ENCODE measurements around the gene NUP153.

DNA sequence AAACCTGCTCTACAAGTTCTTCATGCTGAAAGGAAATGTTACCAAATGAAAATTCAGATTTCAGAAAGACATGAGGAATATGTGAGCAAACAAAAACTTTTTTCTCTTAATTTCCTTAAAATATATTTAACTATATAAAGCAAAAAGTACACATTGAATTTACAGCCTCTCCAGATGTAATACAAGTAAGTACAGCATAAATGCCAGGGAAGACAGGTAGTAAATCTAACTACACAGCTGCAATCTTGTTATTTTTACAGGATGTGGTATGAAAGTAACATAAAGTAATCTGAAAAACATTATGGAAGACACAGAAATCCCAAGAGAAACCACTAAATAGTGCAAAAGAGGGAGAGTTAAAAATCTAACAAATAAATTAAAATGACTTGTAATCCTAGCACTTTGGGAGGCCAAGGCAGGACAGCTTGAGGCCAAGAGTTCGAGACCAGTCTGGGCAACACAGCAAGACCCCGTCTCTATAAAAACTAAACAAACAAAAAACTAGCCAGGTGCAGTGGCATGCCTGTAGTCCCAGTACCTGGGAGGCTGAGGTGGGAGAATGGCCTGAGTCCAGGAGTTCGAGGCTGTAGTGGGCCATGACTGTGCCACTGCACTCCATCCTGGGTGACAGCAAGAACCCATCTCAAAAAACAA is 55.9 kb downstream of the NUP153 start:
- TF ChIP-seq POLR2AphosphoS5 (IDR thresholded peaks at IDR 0.05) (no peak), EP300 (IDR thresholded peaks at IDR 0.05) (no peak), POLR2A (IDR thresholded peaks at IDR 0.05) (no peak)
- TF ChIP-seq, protein P1, sequence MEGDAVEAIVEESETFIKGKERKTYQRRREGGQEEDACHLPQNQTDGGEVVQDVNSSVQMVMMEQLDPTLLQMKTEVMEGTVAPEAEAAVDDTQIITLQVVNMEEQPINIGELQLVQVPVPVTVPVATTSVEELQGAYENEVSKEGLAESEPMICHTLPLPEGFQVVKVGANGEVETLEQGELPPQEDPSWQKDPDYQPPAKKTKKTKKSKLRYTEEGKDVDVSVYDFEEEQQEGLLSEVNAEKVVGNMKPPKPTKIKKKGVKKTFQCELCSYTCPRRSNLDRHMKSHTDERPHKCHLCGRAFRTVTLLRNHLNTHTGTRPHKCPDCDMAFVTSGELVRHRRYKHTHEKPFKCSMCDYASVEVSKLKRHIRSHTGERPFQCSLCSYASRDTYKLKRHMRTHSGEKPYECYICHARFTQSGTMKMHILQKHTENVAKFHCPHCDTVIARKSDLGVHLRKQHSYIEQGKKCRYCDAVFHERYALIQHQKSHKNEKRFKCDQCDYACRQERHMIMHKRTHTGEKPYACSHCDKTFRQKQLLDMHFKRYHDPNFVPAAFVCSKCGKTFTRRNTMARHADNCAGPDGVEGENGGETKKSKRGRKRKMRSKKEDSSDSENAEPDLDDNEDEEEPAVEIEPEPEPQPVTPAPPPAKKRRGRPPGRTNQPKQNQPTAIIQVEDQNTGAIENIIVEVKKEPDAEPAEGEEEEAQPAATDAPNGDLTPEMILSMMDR (IDR thresholded peaks at IDR 0.05) = no peak

Measured in sigmoid colon (tissue), 4 donors.